GM23248 (cell line): Measurements from ENCODE around the gene SFMBT2. TPM values are rescaled to one million over a fixed set of nuclear protein-coding genes. Genes with fewer than 3 reads are reported as not detected.

Source experiments
- DNase-seq: peaks from one replicate; pipeline ENCODE4 v3.0.0-alpha.2; 2015
- H2AFZ ChIP-seq: fragments of 200-600 bp; sonication (generic); 2 replicates; pipeline ENCODE4 v1.6.1; 2016; ENCODE audit warnings: antibody characterized with exemption
- H3F3A ChIP-seq: fragments of 200-600 bp; sonication (generic); 2 replicates; pipeline ENCODE4 v1.6.1; 2016; ENCODE audit warnings: mild to moderate bottlenecking, antibody characterized with exemption, mixed run types; ENCODE audit not compliant: insufficient read depth
- H3K27ac ChIP-seq: fragments of 200-600 bp; sonication (generic); 2 replicates; pipeline ENCODE4 v1.5.1; 2016; ENCODE audit warnings: mild to moderate bottlenecking
- H3K27me3 ChIP-seq: fragments of 200-600 bp; sonication (generic); replicated peaks from 2 replicates; pipeline ENCODE4 v1.6.1; 2016; ENCODE audit warnings: mild to moderate bottlenecking; ENCODE audit not compliant: insufficient read depth
- H3K36me3 ChIP-seq: fragments of 200-600 bp; sonication (generic); 2 replicates; pipeline ENCODE4 v1.6.1; 2016; ENCODE audit warnings: low read depth, mild to moderate bottlenecking
- H3K4me1 ChIP-seq: fragments of 200-600 bp; sonication (generic); 2 replicates; pipeline ENCODE4 v1.6.1; 2016; ENCODE audit warnings: mild to moderate bottlenecking; ENCODE audit not compliant: insufficient read depth
- H3K4me2 ChIP-seq: fragments of 200-600 bp; sonication (generic); one replicate; pipeline ENCODE4 v1.6.1; 2016; ENCODE audit warnings: mild to moderate bottlenecking; ENCODE audit not compliant: unreplicated experiment
- H3K4me3 ChIP-seq: fragments of 200-600 bp; sonication (generic); 2 replicates; pipeline ENCODE4 v1.5.1; 2016; ENCODE audit warnings: mild to moderate bottlenecking
- H3K79me2 ChIP-seq: fragments of 200-600 bp; sonication (generic); 2 replicates; pipeline ENCODE4 v1.6.1; 2016; ENCODE audit warnings: mild to moderate bottlenecking; ENCODE audit not compliant: insufficient read depth
- H3K9ac ChIP-seq: fragments of 200-600 bp; sonication (generic); 2 replicates; pipeline ENCODE4 v1.6.1; 2016; ENCODE audit warnings: mild to moderate bottlenecking
- H3K9me2 ChIP-seq: fragments of 200-600 bp; sonication (generic); 2 replicates; pipeline ENCODE4 v1.6.1; 2016; ENCODE audit warnings: mixed run types, mild to moderate bottlenecking, moderate library complexity; ENCODE audit not compliant: insufficient read depth
- H3K9me3 ChIP-seq: fragments of 200-600 bp; sonication (generic); one replicate; pipeline ENCODE4 v1.6.1; 2017; ENCODE audit warnings: low read depth
- H4K20me1 ChIP-seq: fragments of 200-600 bp; sonication (generic); 2 replicates; pipeline ENCODE4 v1.6.0; 2016; ENCODE audit not compliant: insufficient read depth
- EZH2 ChIP-seq: fragments of 200-600 bp; sonication (generic); IDR thresholded peaks from 2 replicates; pipeline ENCODE4 v1.6.1; 2018; ENCODE audit warnings: antibody characterized with exemption, mild to moderate bottlenecking; ENCODE audit not compliant: insufficient read depth, poor library complexity, severe bottlenecking
- EZH2phosphoT487 ChIP-seq: fragments of 200-600 bp; sonication (generic); IDR thresholded peaks from 2 replicates; pipeline ENCODE4 v1.6.1; 2018; ENCODE audit warnings: antibody characterized with exemption, moderate library complexity, mild to moderate bottlenecking, low read depth; ENCODE audit not compliant: insufficient read depth
- WGBS, 2 experiments: methylation state at CpG; one replicate each; pipeline ENCODE4 v1.1.6; 2015 to 2017; ENCODE audit warnings: low lambda C conversion rate in 2 of 2, low coverage in 1 of 2; ENCODE audit errors: missing lambda C conversion rate in 2 of 2; 5-methylcytosine and 5-hydroxymethylcytosine counted together
- in situ Hi-C: fragments of 300-500 bp; cut with MboI; formaldehyde crosslinking; loops from 2 replicates; pipeline ENCODE4 v1.15.0; 2020
- polyA plus RNA-seq: library from polyadenylated mRNA; unstranded; fragments of >200 nt; fragmentation: Nextera tagmentation; extraction: Ambion mirVana; gene quantifications from 2 replicates; pipeline ENCODE4 v1.2.1, GENCODE V29; 2016
- total RNA-seq: library from RNA; depleted of rRNA; stranded (reverse); fragments of >200 nt; shearing (Covaris generic); gene quantifications from 2 replicates; pipeline ENCODE4 v1.2.3, GENCODE V29; 2014

SFMBT2 gene
- total and polyA plus RNA-seq, 2 experiments from 2014 or later: 0.22 TPM; not detected in 1

- H3K9me3 ChIP-seq: no peaks in the 10 kb centered on the region
- no peaks in the 10 kb centered on the region for H3K9me2 ChIP-seq
- H4K20me1 ChIP-seq: no peaks in the 10 kb centered on the region
- no peak overlapping the region for H3K27ac ChIP-seq
- no peak overlapping the region for H3K4me2 ChIP-seq
- no peak for TF ChIP-seq EZH2phosphoT487
- no peak for TF ChIP-seq EZH2
- H3K79me2 ChIP-seq: no peaks in the 10 kb centered on the region
- H3K36me3 ChIP-seq: no peaks in the 10 kb centered on the region
- no peak overlapping the region for H2AFZ ChIP-seq
- H3K4me3 ChIP-seq: no peak overlapping the region
- DNase-seq: no peak
- no peak overlapping the region for H3K9ac ChIP-seq
- peaks cover 6% of the 10 kb centered on the region; the same call in 1 of the 2 replicates for H3K27me3 ChIP-seq
- no peaks in the 10 kb centered on the region for H3F3A ChIP-seq
- H3K4me1 ChIP-seq: no peaks in the 10 kb centered on the region
- WGBS, 2 experiments: 53% methylated on average over 11 of the region's 11 CpGs
- in situ Hi-C loops: no loop called here
These were observed 280.5 kb downstream of the SFMBT2 start for GRCh38 chr10:7130191-7130911.

- Histone ChIP-seq H3K27me3 (peaks cover 6% of the 10 kb centered on the region; the same call in 1 of the 2 replicates), H3K4me1 (no peaks in the 10 kb centered on the region), H3K9me2 (no peaks in the 10 kb centered on the region), H2AFZ (no peak overlapping the region), H3K27ac (no peak overlapping the region), H3K4me2 (no peak overlapping the region), H3K36me3 (no peaks in the 10 kb centered on the region), H3K79me2 (no peaks in the 10 kb centered on the region), H3K4me3 (no peak overlapping the region), H4K20me1 (no peaks in the 10 kb centered on the region), H3F3A (no peaks in the 10 kb centered on the region), H3K9me3 (no peaks in the 10 kb centered on the region), H3K9ac (no peak overlapping the region)
- DNase-seq: no peak
- WGBS, 2 experiments: 39 to 40% methylated on average over 6 of the region's 6 CpGs
- TF ChIP-seq EZH2 (no peak), EZH2phosphoT487 (no peak)
- in situ Hi-C loops: no loop called here
These were observed 287.1 kb downstream of the SFMBT2 start for GRCh38 chr10:7123774-7124173.

DNA sequence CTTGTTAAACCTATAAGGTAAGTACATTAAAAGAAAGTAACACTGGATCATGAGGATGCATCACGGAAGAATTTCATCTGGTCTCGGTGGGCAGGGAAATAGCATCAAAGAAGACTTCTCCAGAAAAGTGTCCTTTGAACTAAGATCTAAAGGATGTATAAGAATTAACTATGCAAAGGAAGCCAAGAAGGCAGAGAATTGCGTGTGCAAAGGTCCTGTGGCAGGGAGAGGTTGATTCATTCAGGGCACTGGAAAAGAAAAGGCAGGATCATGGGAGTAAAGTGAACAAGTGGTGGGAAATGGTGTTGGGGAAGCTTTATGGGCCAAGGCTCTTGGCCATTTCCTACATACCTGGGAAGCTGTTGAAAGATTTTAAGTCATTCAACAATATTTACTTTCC lies 288.3 kb downstream of the SFMBT2 start:
- in situ Hi-C loops: no loop called here
- 66 to 74% methylated on average over 3 of the region's 3 CpGs for WGBS, 2 experiments
- H3K4me1 ChIP-seq: no peaks in the 10 kb centered on the region

GRCh38 chr10:7121154-7121797 lies 289.6 kb downstream of the SFMBT2 start:
- no peaks in the 10 kb centered on the region for H3K36me3 ChIP-seq
- H4K20me1 ChIP-seq: no peaks in the 10 kb centered on the region
- DNase-seq: peak; percentile 38
- no peak overlapping the region for H3K27ac ChIP-seq
- in situ Hi-C loops: no loop called here
- H3K4me1 ChIP-seq: no peaks in the 10 kb centered on the region
- H3K9me2 ChIP-seq: no peaks in the 10 kb centered on the region
- H3K9ac ChIP-seq: no peak overlapping the region
- no peak overlapping the region for H3K4me2 ChIP-seq
- H3K9me3 ChIP-seq: no peaks in the 10 kb centered on the region
- H2AFZ ChIP-seq: no peak overlapping the region
- H3K27me3 ChIP-seq: 0 out of 2 replicates have a peak, but pooled peaks cover 4% of the 10 kb centered on the region
- TF ChIP-seq EZH2 (no peak), EZH2phosphoT487 (no peak)
- WGBS, 2 experiments: 27 to 29% methylated on average over 10 of the region's 10 CpGs
- H3K4me3 ChIP-seq: no peak overlapping the region
- H3K79me2 ChIP-seq: no peaks in the 10 kb centered on the region
- no peaks in the 10 kb centered on the region for H3F3A ChIP-seq

More for the DNA sequence above, 288.3 kb downstream of the SFMBT2 start:
- Histone ChIP-seq H3K4me2 (no peak overlapping the region), H3K27me3 (0 out of 2 replicates have a peak, but pooled peaks cover 6% of the 10 kb centered on the region), H4K20me1 (no peaks in the 10 kb centered on the region), H2AFZ (no peak overlapping the region), H3K27ac (no peak overlapping the region), H3F3A (no peaks in the 10 kb centered on the region), H3K9me2 (no peaks in the 10 kb centered on the region), H3K4me3 (no peak overlapping the region), H3K79me2 (no peaks in the 10 kb centered on the region), H3K36me3 (no peaks in the 10 kb centered on the region), H3K9ac (no peak overlapping the region), H3K9me3 (no peaks in the 10 kb centered on the region)
- TF ChIP-seq EZH2phosphoT487 (no peak), EZH2 (no peak)
- DNase-seq: no peak
